ENCODE results near the gene ATRAID.

DNA sequence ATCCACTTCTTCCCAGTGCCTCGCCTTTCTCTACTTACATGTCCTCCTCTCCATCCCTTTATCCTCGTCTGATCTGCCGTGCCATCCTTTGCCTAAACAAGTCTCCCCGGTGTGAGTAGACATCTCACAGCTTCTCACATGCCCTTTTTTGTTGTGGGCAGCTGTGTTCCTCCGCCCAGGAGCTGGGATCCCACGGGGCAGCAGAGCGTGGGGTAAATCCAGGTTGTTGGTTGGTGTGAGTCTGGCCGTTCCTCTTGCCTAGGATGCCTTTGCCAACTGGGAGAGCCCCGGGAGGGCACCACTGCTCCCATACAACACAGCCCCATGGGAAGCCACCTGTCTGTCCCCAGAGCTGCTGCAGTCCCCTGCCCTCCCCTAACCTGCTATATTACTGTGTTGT, 28.6 kb downstream of the ATRAID start:
- TF ChIP-seq, protein P1, sequence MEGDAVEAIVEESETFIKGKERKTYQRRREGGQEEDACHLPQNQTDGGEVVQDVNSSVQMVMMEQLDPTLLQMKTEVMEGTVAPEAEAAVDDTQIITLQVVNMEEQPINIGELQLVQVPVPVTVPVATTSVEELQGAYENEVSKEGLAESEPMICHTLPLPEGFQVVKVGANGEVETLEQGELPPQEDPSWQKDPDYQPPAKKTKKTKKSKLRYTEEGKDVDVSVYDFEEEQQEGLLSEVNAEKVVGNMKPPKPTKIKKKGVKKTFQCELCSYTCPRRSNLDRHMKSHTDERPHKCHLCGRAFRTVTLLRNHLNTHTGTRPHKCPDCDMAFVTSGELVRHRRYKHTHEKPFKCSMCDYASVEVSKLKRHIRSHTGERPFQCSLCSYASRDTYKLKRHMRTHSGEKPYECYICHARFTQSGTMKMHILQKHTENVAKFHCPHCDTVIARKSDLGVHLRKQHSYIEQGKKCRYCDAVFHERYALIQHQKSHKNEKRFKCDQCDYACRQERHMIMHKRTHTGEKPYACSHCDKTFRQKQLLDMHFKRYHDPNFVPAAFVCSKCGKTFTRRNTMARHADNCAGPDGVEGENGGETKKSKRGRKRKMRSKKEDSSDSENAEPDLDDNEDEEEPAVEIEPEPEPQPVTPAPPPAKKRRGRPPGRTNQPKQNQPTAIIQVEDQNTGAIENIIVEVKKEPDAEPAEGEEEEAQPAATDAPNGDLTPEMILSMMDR (IDR thresholded peaks at IDR 0.05 in 8 of 11, conservative IDR thresholded peaks at IDR 0.05 in 3 of 11) = no peak
- TF ChIP-seq POLR2AphosphoS5 (IDR thresholded peaks at IDR 0.05) = no peak
